Adrenal gland (tissue), 5 donors: ENCODE results near the gene RAG1.

Source experiments
- POLR2A ChIP-seq, 2 donors: fragments of 450-650 bp; IDR thresholded peaks; one replicate each; pipeline ENCODE4 v1.6.1; 2017; ENCODE audit warnings: antibody characterized with exemption in 2 of 2, mild to moderate bottlenecking in 2 of 2, moderate library complexity in 1 of 2
- TF ChIP-seq, protein P1 (sequence below), 6 experiments: fragments of 450-650 bp in 4 of 6; fragments of 200-600 bp in 2 of 6; sonication (generic) in 1 of 6; IDR thresholded peaks; 1 replicate in 5 of 6; 2 replicates in 1 of 6; pipeline versions ENCODE4 v1.5.1 to v1.8.0; 2016 to 2021; ENCODE audit warnings: antibody characterized with exemption in 6 of 6, mild to moderate bottlenecking in 2 of 6, moderate library complexity in 1 of 6
- donor health status: DM: no; HTN: no; CAD: no.

DNA sequence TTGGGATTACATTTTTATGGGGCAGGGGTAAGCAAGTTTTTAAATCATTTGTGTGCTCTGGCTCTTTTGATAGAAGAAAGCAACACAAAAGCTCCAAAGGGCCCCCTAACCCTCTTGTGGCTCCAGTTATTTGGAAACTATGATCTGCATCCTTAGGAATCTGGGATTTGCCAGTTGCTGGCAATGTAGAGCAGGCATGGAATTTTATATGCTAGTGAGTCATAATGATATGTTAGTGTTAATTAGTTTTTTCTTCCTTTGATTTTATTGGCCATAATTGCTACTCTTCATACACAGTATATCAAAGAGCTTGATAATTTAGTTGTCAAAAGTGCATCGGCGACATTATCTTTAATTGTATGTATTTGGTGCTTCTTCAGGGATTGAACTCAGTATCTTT lies 10.1 kb downstream of the RAG1 start:
- TF ChIP-seq, protein P1, sequence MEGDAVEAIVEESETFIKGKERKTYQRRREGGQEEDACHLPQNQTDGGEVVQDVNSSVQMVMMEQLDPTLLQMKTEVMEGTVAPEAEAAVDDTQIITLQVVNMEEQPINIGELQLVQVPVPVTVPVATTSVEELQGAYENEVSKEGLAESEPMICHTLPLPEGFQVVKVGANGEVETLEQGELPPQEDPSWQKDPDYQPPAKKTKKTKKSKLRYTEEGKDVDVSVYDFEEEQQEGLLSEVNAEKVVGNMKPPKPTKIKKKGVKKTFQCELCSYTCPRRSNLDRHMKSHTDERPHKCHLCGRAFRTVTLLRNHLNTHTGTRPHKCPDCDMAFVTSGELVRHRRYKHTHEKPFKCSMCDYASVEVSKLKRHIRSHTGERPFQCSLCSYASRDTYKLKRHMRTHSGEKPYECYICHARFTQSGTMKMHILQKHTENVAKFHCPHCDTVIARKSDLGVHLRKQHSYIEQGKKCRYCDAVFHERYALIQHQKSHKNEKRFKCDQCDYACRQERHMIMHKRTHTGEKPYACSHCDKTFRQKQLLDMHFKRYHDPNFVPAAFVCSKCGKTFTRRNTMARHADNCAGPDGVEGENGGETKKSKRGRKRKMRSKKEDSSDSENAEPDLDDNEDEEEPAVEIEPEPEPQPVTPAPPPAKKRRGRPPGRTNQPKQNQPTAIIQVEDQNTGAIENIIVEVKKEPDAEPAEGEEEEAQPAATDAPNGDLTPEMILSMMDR (IDR thresholded peaks at IDR 0.05) = no peak
- no peak for TF ChIP-seq POLR2A (IDR thresholded peaks at IDR 0.05)
